ENCODE results near the gene SPACA9.

Gene SPACA9

DNA sequence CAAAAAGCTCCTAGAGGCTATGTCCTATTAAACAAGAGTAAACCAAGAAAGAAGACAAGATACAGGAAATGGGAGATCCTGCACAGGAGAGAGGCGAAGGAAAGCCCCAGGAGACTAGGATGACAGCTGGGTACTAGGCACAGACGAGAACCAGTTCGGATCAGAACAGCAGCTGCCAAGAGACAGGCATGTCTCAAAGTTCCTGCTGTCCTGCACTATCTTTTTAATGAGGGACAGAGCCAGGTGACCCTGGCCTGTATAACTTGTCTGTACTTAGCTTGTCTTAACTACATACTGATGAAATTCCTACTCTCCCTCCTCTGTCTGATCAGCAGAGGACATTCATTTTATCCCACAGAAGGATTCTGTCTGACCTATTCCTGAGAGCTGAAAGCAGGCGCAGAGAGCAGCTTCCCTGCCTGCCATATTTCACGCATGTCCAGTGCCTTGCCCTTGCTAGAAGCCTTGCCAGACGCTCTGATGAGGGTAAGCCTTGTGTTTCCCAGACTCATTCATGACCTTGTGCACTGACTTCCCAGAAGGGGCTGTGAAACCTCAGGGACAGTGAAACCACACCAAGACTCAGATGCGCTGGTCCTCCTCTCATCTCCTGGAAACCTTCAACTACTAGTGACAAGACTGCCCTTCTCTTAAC is 41.0 kb downstream of the SPACA9 start:
- Histone ChIP-seq H3K4me3 (no peak overlapping the region), H3K27ac (no peak overlapping the region)
- intact Hi-C loops (cut with DNase I; ENCODE audit: low total_unique reads), result no loop called here

DNA sequence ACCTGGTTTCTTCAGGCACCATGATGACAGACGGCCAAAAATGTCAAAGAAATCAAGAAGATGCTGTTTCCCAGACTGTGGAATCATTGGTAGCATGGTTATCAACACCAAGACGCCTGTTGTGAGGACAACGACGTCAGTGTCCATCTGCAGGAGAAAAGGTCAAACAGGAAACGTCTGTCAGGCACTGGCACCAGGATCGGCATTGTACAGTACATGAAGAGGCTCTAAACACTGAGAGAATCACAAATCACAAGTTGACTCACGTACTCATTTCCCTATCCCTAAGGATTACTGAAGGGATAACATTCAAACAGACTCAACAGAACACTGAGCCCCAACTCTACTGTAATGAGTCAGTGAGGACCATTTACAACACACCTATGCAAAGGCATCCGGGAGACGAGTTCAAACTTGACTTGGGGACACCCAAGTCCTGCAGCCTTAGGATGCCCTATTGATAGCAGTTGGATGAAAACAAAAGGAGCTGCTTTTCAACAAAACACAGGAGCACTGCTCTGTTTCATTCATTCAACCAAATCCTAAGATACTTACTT is 44.7 kb downstream of the SPACA9 start:
- Histone ChIP-seq H3K36me3 (peaks cover 93 to 98% (median 97%) of the 10 kb centered on the region in 3 donors), H3K4me1 (no peaks in the 10 kb centered on the region), H3K27me3 (no peaks in the 10 kb centered on the region), H3K27ac (no peak overlapping the region), H3K4me3 (no peak overlapping the region), H3K9me3 (no peaks in the 10 kb centered on the region)
- intact Hi-C loops (cut with DNase I; ENCODE audit: low total_unique reads), result no loop called here
- no peak for DNase-seq
- TF ChIP-seq, protein P1, sequence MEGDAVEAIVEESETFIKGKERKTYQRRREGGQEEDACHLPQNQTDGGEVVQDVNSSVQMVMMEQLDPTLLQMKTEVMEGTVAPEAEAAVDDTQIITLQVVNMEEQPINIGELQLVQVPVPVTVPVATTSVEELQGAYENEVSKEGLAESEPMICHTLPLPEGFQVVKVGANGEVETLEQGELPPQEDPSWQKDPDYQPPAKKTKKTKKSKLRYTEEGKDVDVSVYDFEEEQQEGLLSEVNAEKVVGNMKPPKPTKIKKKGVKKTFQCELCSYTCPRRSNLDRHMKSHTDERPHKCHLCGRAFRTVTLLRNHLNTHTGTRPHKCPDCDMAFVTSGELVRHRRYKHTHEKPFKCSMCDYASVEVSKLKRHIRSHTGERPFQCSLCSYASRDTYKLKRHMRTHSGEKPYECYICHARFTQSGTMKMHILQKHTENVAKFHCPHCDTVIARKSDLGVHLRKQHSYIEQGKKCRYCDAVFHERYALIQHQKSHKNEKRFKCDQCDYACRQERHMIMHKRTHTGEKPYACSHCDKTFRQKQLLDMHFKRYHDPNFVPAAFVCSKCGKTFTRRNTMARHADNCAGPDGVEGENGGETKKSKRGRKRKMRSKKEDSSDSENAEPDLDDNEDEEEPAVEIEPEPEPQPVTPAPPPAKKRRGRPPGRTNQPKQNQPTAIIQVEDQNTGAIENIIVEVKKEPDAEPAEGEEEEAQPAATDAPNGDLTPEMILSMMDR (IDR thresholded peaks at IDR 0.05), result no peak

More for the DNA sequence above, 41.0 kb downstream of the SPACA9 start:
- Histone ChIP-seq H3K4me1 (no peaks in the 10 kb centered on the region), H3K9me3 (no peaks in the 10 kb centered on the region), H3K27me3 (no peaks in the 10 kb centered on the region), H3K36me3 (peaks cover 92 to 99% (median 95%) of the 10 kb centered on the region in 3 donors)
- no peak for DNase-seq
- TF ChIP-seq, protein P1 (IDR thresholded peaks at IDR 0.05), result no peak

DNA sequence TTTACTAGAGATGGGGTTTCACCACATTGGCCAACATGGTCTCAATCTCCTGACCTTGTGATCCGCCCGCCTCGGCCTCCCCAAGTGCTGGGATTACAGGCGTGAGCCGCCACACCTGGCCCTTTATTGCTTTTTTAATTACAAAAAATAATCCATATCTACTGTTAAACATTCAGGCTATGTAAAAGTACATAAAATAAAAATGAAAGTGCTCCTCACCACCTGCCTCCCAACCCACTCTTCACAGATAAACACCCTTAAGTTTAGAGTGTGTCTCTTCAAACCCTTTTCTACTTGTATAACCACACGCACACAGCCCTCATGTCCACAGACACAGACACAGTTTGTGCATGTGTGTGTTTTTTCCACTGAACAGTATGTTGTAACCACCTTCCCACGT is 49.0 kb downstream of the SPACA9 start:
- intact Hi-C loops (cut with DNase I; ENCODE audit: low total_unique reads), result no loop called here
- no peak for DNase-seq
- Histone ChIP-seq H3K27me3 (no peaks in the 10 kb centered on the region), H3K4me1 (no peaks in the 10 kb centered on the region), H3K27ac (no peak overlapping the region), H3K4me3 (no peak overlapping the region), H3K9me3 (no peaks in the 10 kb centered on the region), H3K36me3 (peaks cover 57 to 83% (median 77%) of the 10 kb centered on the region in 3 donors)
- TF ChIP-seq, protein P1 (IDR thresholded peaks at IDR 0.05), result no peak

DNA sequence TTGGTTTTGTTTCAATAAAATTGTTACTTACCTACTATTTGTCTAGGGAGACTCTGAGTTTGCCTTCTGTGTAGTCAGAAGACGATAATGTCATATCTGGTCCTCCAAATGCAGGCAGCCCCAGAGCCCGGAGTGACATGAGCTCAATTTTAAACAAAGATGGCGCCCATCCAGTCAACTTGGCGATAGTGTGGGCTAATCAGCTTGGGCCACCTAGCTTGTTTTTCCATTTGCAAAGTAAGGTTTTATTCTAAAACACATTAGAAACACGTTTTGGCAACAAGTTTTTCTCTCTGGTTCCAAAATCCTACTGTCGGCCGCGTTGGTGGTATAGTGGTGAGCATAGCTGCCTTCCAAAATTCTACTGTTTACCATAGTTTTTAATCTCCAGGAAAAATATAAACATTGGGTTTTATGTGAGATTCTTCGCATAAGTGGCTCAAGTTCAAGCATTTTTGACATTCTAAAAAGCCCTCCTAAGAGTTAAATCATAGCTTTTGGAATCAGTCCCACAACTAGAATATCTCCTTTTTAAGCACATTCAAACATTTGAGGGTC is 52.6 kb downstream of the SPACA9 start:
- H3K9me3 ChIP-seq, result no peaks in the 10 kb centered on the region
- TF ChIP-seq, protein P1 (IDR thresholded peaks at IDR 0.05), result no peak
- no peaks in the 10 kb centered on the region for H3K27me3 ChIP-seq
- intact Hi-C loops (cut with DNase I; ENCODE audit: low total_unique reads), result no loop called here
- no peak overlapping the region for H3K27ac ChIP-seq
- no peak for DNase-seq
- H3K36me3 ChIP-seq, result peaks cover 26 to 69% (median 53%) of the 10 kb centered on the region in 3 donors
- no peaks in the 10 kb centered on the region for H3K4me1 ChIP-seq
- H3K4me3 ChIP-seq, result no peak overlapping the region

DNA sequence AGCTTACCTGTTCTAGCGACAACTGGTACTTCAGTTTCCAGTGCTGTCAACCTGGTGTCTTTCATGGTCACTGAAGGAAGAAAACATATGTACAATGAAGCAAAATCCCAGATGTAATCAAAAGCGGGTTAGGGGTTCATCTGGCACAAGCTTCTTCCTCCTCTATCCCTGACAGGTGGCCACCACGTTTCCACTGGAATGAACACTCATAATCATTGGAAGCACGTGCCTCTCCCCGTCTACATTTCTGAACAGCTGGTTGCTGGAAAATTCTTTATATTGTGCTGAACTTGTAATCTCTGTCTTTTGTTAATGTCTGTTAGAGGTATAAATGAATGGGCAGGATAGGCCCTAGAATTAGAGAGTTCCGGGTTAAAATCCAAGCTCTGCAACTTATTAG is 56.3 kb downstream of the SPACA9 start:
- no peak for DNase-seq
- intact Hi-C loops (cut with DNase I; ENCODE audit: low total_unique reads), result no loop called here
- Histone ChIP-seq H3K4me1 (no peaks in the 10 kb centered on the region), H3K27ac (no peak overlapping the region), H3K9me3 (no peaks in the 10 kb centered on the region), H3K27me3 (no peaks in the 10 kb centered on the region), H3K4me3 (no peak overlapping the region), H3K36me3 (peaks cover 0 to 34% (median 18%) of the 10 kb centered on the region in 3 donors)
- TF ChIP-seq, protein P1 (IDR thresholded peaks at IDR 0.05), result no peak

Measured in tibial artery (tissue), 4 donors.